Hematopoietic multipotent progenitor cell (in vitro differentiated cells): ENCODE results near the gene FBXO48. TPM values are rescaled to one million over a fixed set of nuclear protein-coding genes. Genes with fewer than 3 reads are reported as not detected.
"Not testable (repeated sequence)": the region's sequence is repeated elsewhere in the genome, so short reads cannot be mapped to it uniquely, and the experiment has no call there.

ENCODE experiments used
- DNase-seq, 3 donors: peaks; one replicate each; pipeline ENCODE4 v3.0.0-alpha.2; 2011 to 2015; ENCODE audit warnings: low read depth in 2 of 3, low spot score in 2 of 3
- total RNA-seq: library from RNA; depleted of rRNA; stranded (reverse); fragments of >200 nt; gene quantifications from one replicate; pipeline ENCODE4 v1.2.3, GENCODE V29; 2012

The FBXO48 gene, protein sequence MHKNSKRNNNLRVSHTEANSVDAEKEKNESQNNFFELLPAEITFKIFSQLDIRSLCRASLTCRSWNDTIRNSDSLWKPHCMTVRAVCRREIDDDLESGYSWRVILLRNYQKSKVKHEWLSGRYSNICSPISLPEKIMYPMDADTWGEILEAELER
- total RNA-seq: 0.27 TPM

DNA sequence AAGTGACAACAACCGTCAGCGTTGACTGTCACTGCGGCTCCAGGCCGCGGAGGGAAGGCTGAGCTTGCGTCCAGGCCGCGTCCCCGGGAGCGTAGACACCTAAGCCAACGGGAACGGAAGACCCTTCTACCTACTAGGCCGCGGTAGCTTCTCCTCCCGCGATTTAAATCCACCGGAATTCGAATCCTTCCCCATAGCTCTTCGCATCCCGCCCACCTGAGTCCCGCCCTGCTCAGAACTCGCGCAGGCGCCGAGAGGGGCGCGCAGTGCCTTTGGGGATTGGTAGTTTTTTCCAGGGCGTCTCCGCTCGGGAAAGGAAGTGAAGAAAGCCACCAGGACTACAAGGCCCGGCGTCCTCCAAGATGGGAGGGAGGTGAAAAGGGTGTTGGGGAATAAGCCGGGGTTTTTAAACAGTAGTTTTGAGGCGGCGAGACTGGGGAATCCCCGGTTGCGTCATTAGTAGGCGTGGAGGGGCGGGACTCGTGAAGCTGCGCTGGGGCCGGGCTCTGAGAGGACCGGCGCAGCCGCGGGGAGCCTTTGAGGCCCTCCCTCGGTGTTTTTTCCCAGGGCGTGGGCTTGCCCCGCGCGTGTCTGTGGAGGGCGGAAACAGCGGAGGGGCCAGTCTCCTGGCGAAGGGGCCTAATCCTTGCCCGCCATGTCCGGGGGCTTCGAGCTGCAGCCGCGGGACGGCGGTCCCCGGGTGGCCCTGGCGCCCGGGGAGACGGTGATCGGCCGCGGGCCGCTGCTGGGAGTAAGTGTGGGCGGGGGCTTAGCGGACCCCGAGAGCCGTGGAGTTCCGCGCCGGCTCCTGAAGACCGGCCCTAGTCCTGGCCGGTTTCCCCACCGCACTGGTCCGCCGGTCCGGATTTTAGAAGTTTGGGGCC, at the start of gene FBXO48, which contains the start of gene APLF:
Gene FBXO48, minus strand, starts transcription at position 218 of the 884 bp plus-strand sequence. CDS start 2,149 bp downstream, outside the sequence.
Gene APLF, plus strand, starts transcription at position 509 of the 884 bp plus-strand sequence. Its CDS starts 147 bp downstream, at position 656.
- peak; percentile 91 to 100 (median 99) for DNase-seq

DNA sequence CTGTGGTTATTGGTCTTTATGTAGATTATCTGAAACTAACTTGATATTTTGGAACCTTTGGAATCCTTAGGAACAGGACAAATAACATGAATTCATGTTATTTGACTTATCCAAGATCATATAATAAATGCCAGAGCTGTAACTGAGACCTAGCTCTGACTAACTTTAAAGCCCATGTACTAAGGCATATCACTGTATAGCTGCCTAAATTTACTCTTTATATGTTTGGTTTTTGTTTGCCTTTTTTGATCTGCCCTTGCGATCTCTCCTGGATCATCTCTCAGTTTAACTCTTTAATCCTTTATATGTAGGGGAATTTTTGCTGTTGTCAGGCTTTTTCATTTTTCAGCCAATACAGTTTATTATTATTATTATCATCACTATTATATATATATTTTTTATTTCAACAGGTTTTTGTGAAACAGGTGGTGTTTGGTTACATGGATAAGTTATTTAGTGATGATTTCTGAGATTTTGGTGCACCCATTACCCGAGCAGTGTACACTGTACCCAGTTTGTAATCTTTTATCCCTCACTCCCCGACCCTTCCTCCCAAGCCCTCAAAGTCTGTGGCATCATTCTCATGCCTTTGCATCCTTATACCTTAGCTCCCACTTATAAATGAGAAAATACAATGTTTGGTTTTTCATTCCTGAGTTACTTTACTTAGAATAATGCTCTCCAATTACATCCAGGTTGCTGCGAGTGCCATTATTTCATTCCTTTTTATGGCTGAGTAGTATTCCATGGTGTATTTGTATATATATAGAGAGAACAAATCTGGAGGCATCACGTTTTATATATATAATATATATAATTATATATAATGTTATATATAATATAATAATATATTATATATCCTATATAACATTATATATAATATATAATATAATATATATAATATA, 49.2 kb upstream of the FBXO48 start:
- DNase-seq: peak in 1 of 3 donors; percentile 34

DNA sequence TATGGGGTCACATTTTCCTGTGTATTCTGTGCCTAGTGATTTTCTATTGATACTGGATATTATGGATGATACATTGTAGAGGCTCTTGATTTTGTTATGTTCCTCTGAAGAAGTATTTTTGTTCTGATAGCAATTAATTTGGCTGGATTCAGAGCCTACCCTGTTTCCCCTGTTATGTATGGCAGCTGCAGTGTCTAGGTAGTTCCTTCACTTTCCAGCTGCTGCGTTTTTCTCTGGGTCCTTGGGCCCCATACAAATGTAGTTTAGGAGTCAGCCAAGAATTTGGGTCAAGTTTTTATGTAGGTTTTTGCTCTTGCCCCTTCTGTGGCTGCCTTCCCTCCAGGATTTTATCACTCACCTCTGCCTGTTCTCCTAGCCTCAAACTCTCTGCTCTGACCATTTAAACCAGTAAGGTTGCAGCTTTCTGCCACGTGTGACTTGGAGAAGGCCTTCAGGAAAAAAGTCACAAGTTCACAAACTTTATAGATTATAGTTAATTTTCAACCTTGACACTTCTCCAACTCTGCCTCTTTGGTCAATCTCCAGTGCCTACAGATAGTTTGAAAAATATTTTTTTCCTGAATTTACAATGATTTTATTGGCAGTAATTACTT, 47.3 kb upstream of the FBXO48 start:
- DNase-seq: no peak

DNA sequence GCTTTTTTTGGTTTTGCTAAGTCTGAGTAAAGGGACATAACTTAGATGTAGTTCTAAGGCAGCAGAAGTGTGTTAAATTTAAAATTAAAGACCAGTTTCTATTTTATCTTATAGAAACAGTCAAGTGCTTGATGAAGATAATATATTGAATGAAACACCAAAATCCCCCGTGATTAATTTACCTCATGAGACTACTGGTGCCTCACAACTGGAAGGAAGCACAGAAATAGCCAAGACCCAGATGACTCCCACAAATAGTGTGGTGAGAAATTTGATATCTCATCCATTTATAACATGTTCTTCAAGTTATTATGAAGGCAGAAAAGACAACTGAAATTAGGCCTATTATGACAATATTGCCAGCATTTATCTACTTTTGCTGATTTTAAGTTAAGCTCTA, 45.9 kb upstream of the FBXO48 start:
- DNase-seq: no peak

DNA sequence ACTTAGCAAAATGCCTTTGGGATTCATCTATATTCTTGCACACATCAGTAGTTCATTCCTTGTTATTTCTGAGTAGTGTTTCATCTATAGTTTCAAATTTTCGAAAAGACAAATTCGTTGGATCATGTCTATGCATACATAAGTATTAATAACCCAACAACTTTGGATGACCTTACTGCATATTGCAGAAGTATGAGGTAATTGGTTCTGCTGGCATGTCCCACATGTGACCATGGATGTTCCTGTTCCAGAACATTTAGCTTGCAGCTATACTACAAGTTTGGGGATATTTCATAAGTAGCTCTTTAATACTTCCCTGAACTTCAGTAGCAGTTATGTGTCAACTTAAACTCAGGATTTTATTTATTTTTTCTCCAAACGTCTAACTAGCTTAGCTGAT, 45.2 kb upstream of the FBXO48 start:
- DNase-seq: no peak

DNA sequence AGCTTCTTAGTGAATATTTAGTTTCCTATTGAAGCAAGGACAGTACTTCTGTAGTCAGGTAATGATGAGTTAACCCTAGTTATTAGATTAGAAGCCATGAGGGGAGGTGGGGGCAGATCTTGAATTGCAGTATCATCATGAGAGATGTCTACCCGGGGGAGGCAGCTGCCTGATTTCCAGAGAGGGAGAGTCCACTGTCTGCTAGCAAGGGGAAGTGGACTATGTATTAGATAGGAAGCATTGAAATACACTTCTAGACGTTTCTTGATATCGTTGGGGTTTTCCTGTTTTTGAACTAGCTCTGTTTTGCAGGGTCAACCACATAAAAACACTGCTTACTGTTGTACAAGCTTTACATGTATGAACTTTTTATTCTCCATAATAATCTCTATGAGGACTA, 39.1 kb upstream of the FBXO48 start:
- peak in 2 of 3 donors; percentile 29 to 44 for DNase-seq

DNA sequence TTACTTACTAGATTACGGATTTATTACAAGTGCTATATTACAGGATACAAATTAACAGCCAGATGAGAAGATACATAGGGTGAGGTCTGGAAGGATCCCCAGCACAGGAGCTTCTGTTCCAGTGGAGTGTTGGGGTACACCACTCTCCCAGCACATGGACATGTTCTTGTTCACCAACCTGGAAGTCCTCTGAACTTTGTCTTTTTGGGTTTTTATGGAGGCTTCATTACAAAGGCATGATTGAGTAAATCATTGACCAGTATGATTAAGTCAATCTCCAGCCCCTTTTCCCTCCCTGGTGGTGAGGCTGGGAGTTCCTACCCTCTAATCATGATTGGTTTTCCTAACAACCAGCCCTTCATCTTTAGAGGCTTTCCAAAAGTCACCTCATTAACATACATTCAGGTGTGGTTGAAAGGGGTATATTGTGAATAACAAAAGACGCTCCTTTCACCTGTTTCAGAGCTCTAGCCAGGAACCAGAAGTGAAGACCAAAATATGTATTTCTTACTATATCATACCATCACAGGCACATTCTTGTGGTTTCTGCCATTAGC, 38.6 kb upstream of the FBXO48 start:
- no peak for DNase-seq

DNA sequence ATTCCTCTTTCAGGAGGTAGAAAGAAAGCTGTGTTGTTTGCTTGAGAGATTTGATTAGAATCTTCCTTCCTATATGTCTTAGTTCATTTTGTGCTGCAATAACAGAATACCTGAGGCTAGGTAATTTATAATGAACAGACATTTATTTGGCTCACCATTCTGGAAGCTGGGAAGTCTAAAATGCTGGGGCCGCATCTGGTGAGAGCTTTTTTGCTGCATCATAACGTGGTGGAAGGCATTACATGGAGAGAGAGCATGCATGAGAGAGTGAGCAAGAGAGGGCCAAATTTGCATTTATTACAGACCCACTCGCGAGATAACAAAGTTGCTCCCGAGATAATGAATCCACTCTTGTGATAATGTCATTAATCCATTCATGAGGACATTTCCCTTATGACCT, 34.7 kb upstream of the FBXO48 start:
- DNase-seq: no peak

DNA sequence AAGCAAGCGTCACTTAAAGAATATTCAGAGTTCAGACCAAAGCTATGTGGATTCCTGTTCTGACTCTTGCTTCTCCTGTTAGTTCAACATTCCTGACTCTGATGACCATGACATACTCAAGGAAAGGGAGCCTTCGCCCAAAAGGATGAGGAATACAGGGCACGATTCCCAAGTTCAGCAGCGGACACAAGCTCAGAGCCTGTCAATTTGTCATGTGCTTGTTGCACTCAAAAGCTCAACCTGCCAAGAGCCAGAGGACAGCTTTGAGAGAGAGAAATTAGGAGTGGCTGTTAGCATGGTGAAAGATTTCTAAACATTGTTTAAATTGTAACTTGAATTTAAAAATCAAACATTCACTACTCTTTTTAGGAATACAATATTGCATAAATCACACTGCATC, 33.6 kb upstream of the FBXO48 start:
- no peak for DNase-seq

DNA sequence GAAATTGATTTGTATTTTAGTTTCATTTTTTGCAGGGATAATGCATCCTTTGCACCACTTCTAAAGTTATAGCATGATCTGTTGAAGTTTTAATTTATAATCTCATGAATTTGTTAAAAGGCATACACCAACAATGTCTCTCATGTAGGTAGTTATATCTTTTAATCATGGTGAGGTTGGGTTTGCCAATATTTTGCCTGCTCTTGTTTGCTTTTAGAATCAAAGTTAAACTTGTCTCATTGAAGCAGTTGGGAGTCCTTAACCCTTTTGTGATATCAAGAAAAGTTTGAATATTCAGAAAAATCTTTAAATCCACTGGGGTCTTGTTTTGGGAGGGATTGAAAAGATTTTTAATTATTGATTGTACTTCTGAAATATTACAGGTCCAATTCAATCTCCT, 32.0 kb upstream of the FBXO48 start:
- no peak for DNase-seq

DNA sequence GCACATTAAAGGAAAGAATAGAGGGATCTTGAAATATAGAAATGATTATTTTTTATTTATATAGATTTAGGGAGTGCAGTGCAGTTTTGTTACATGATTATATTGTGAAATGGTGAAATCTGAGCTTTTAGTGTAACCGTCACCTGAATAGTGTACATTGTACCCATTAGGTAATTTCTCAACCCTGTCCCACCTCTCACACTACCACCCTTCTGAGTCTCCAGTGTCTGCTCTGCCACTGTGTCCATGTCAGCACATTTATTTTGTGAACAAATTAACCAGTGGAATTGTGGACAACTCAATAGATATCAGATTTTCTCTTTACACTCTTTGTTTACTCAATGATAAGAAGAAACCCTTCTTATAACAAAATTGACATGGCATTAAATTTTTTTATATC, 24.5 kb upstream of the FBXO48 start:
- DNase-seq: no peak

DNA sequence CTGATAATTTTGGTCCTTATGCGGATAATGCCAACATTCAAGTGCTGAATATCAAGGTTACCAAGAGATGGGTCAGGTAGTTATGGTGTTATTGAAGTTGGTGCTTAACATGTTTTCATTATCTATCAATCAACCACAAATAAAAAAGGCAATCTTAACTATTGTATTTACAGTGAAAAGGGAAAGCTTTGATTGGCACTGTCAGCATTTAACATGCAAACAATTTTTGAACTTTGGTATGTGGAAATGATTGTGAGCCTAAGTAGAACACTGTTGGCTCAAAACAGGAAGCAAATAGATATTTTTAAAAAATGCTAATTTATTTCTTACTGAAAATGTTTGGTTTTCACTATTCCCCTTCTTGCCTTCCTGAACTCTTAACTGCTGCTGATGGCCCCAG, 22.2 kb upstream of the FBXO48 start:
- no peak for DNase-seq

DNA sequence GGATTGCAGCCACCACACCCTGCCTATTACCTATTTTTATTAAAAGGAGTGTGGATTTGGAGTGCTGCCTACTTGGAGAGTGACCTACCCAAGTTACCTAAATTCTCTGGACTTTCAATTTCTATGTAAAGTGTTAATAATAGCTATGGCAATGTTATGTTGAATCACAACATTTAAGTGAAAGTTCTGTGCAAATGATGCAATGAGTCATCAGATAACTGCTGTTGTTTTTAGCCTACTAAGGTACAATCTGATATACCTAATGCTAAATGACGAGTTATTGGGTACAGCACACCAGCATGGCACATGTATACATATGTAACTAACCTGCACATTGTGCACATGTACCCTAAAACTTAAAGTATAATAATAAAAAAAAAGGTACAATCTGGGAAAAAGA, 21.5 kb upstream of the FBXO48 start:
- DNase-seq: not testable (repeated sequence)

DNA sequence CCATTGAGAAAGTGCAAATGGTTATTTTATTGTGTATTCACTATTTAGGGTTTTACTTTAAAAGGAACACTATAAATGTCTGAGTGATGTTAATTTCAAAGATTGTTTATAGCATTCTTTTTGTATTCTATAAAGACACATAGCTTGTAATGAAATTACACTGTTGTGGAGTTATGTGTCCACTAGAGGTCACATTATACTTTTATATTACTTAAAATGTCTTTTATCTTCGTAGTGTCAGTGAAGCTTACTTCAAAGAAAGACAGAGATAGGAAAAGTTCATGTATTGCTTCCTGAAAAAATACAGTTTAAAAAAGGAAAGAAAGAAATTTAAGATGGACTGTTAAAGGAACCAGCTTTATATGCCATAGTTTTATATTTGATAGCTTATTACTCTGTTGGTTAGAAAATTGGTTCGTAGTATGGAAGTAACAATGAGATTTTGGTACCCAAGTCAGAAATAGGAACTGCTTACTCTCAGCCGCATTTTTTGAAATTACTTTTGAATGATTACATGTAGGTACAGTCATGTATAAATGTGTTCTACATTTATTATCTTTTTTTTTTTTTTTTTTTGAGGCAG, 20.8 kb upstream of the FBXO48 start:
- DNase-seq: peak in 1 of 3 donors; percentile 67

DNA sequence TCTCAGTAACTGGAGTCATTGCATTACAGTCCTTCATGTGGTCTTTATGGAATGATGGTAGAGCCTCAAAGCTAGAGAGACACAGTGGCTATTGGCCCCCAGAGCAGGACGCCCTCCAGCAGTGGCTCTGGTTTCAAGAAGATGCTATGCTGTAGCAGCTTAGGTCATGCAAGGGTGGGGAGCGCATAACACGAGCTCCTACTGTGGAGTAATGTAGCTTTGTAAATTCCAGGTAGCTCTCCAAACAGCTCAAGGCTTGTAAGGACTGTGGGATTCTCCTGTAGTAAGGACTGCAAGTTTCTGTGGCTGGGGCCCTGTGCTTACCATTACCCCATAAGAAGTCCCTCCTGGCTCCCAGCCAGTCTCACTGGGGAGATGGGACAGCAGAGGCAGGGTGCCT, 15.9 kb upstream of the FBXO48 start:
- no peak for DNase-seq

DNA sequence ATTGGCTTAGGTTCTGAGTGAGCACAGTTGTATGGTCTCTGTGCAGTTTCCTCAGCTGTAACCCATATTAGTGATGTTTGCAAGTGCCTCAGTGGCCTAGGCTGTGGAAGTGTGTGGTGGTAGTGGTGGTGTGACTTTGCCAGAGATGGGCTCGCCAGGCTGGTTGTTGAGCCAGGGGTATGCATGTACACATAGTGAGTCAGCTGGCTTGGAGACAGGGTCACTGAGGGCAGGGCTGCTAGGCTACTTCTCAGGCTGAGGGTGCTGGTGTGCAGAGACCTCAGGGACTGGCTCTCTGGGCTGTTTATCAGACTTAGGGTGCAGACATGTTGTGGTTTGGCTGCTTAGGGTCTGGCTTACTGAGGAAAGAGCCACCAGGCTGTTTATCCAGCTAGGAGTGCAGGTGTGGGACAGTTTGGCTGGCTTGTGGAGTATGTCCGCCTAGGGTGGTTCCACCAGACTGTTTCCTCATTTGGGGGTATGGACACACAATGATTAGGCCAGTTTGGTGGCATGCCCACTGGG, 15.3 kb upstream of the FBXO48 start:
- DNase-seq: no peak

DNA sequence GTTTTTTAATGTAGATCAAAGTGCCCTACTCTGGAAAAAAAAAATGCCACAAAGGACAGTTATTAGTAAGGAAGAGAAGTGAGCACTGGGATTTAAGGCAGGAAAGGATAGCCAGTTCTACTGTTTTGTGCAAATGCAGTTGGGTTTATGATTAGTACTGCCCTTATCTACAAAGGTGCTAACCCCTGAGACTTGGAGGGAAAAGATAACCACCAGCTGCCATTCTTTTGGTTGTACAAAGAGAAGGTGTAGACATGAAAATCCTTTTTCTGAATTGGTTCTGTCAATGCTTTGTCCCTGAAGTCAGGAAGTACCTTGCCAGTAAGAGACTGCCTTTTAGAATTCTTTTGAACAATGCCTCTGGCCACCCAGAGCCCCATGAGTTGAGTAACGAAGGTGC, 11.6 kb upstream of the FBXO48 start:
- no peak for DNase-seq

DNA sequence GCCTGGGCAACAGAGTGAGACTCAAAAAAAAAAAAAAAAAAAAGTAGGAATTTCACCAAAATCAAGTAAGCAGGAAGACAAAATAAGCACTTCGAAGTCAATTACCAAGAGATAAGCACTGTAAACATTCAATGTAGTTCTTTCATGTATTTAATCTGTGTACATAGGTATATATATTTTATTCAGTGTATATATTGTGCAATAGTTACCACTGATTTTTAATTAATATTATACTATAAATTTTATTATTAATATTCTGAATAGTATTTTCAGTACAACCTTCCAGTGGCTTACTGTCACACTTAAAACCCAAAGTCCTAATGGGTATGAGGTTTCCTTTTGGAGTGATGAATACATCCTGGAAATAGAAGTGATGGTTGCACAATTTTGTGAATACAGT, 9.4 kb upstream of the FBXO48 start:
- no peak for DNase-seq

DNA sequence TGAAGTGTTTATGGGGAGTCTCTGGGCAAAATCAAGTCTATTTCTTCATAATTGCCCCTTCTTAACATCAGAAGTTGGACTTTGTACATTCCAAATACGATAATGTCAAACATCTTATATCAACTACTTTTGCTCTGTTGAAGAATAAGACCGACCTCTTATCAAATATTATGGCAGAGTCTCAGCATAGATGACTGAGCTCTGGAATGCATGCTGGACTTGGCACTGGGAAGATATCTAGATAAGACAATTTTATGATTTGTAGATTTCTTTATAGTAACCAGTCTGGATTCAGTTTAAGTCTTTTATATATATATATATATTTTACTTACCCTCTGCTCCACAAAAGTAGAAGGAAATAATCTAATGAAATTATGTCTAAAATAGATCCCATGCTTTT, 8.5 kb upstream of the FBXO48 start:
- no peak for DNase-seq

DNA sequence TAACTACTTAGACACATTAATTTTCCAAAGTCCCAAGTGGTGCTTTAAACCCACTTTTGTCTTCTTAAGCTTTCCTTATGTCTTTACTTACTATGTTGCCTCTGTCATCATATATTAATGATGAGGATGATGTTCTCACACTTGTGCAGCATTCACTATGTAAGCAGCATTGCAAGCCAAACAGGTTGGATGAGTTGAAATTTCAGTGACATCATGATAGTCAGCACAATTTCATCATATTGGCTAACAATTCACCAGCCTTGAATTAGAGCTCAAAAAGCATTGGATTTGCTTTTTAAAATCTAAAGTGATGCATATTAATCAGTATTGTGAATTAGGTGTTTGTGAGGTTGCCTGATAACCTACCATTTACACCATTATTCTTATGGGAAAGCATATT, 8.0 kb upstream of the FBXO48 start:
- DNase-seq: no peak
